A673 (cell line): ENCODE data around the gene HEXIM2. TPM values are rescaled to one million over a fixed set of nuclear protein-coding genes. Genes with fewer than 3 reads are reported as not detected.

Experiments used
- BruUV-seq: library from RNA; stranded (reverse); fragments of 400-500 nt; replicated peaks from 2 replicates; lab custom pipeline; 2021; lab: Mats Ljungman, UMichigan
- CTCF ChIA-PET: fragments of 300-600 bp; sonication (Branson Sonifier 250); formaldehyde crosslinking; loops from one replicate; lab custom pipeline; 2022; ENCODE audit warnings: antibody characterized with exemption; lab: Charles Lee
- POLR2A ChIA-PET: fragments of 300-600 bp; sonication (Branson Sonifier 250); formaldehyde crosslinking; loops from one replicate; lab custom pipeline; 2022; ENCODE audit warnings: antibody characterized with exemption; ENCODE audit not compliant: low non-redundant PET; lab: Charles Lee
- DNase-seq: peaks from one replicate; pipeline ENCODE4 v3.0.0-alpha.2; 2015; ENCODE audit warnings: low spot score
- H3K27ac ChIP-seq: fragments of 200-600 bp; sonication (generic); 2 replicates; pipeline ENCODE4 v1.5.1; 2016; ENCODE audit warnings: mixed run types, low read depth, mild to moderate bottlenecking, mixed read lengths, antibody characterized with exemption, low read length; ENCODE audit not compliant: poor library complexity, severe bottlenecking
- H3K27me3 ChIP-seq: fragments of 200-600 bp; sonication (generic); replicated peaks from 2 replicates; pipeline ENCODE4 v1.6.1; 2017; ENCODE audit warnings: mixed run types, low read depth, mild to moderate bottlenecking, mixed read lengths, antibody characterized with exemption, low read length; ENCODE audit not compliant: insufficient read depth, poor library complexity
- H3K36me3 ChIP-seq: fragments of 200-600 bp; sonication (generic); 2 replicates; pipeline ENCODE4 v1.6.1; 2016; ENCODE audit warnings: mixed run types, mild to moderate bottlenecking, mixed read lengths, antibody characterized with exemption, low read length; ENCODE audit not compliant: insufficient read depth, poor library complexity, severe bottlenecking
- H3K4me1 ChIP-seq: fragments of 200-600 bp; sonication (generic); 2 replicates; pipeline ENCODE4 v1.6.1; 2017; ENCODE audit warnings: mixed run types, mild to moderate bottlenecking, mixed read lengths, antibody characterized with exemption, low read length; ENCODE audit not compliant: insufficient read depth, poor library complexity, severe bottlenecking
- H3K4me3 ChIP-seq: fragments of 200-600 bp; sonication (generic); 2 replicates; pipeline ENCODE4 v1.5.1; 2016; ENCODE audit warnings: low read depth, mixed run types, mild to moderate bottlenecking, mixed read lengths, low read length; ENCODE audit not compliant: poor library complexity, severe bottlenecking
- H3K9me3 ChIP-seq: fragments of 200-600 bp; sonication (generic); 2 replicates; pipeline ENCODE4 v1.6.1; 2016; ENCODE audit warnings: mixed run types, low read depth, mild to moderate bottlenecking, mixed read lengths, antibody characterized with exemption, low read length; ENCODE audit not compliant: poor library complexity, severe bottlenecking
- CTCF ChIP-seq: fragments of 300-800, 200-600 bp; sonication (generic); conservative IDR thresholded peaks from 2 replicates; pipeline ENCODE4 v1.5.1; 2017; ENCODE audit warnings: low read depth, mild to moderate bottlenecking, antibody characterized with exemption, low read length, moderate library complexity, mixed read lengths
- EZH2 ChIP-seq: fragments of 200-600 bp; sonication (generic); IDR thresholded peaks from 2 replicates; pipeline ENCODE4 v1.6.1; 2017; ENCODE audit warnings: borderline replicate concordance, low read depth, mild to moderate bottlenecking, mixed read lengths, antibody characterized with exemption, low read length; ENCODE audit not compliant: poor library complexity, severe bottlenecking
- intact Hi-C: fragments of 100-400 bp; cut with micrococcal nuclease; formaldehyde crosslinking; loops from one replicate; pipeline ENCODE4 v1.10.0; 2022; ENCODE audit not compliant: unreplicated experiment
- total RNA-seq: library from RNA; stranded (reverse); gene quantifications from 2 replicates; pipeline ENCODE4 v1.2.3, GENCODE V29; 2021

HEXIM2 gene
- total RNA-seq, 1 experiment from 2014 or later, result 4.8 TPM

- Histone ChIP-seq H3K4me3 (no peak overlapping the region), H3K9me3 (no peaks in the 10 kb centered on the region), H3K27ac (no peak overlapping the region), H3K27me3 (no peaks in the 10 kb centered on the region), H3K4me1 (no peaks in the 10 kb centered on the region), H3K36me3 (no peaks in the 10 kb centered on the region)
- no peak for TF ChIP-seq CTCF
- no peak for TF ChIP-seq EZH2
- BruUV-seq, result no TSS peak
- DNase-seq, result no peak
- POLR2A ChIA-PET, result no interaction called here
- intact Hi-C loops, result no loop called here
- CTCF ChIA-PET, result no interaction called here
These were observed 36.2 kb upstream of the HEXIM2 start for GRCh38 chr17:45125509-45125908.

- H3K4me1 ChIP-seq, result no peaks in the 10 kb centered on the region
- ChIA-PET CTCF (no interaction called here), POLR2A (no interaction called here)
- H3K4me3 ChIP-seq, result no peak overlapping the region
- no peaks in the 10 kb centered on the region for H3K36me3 ChIP-seq
- intact Hi-C loops, result no loop called here
- TF ChIP-seq EZH2 (no peak), CTCF (no peak)
- no peaks in the 10 kb centered on the region for H3K9me3 ChIP-seq
- DNase-seq, result no peak
- H3K27ac ChIP-seq, result no peak overlapping the region
- BruUV-seq, result no TSS peak
- no peaks in the 10 kb centered on the region for H3K27me3 ChIP-seq
These were observed 34.5 kb upstream of the HEXIM2 start for GRCh38 chr17:45127207-45127547.

GRCh38 chr17:45127548-45128300, 34.0 kb upstream of the HEXIM2 start:
- CTCF ChIA-PET, result no interaction called here
- POLR2A ChIA-PET, result no interaction called here
- DNase-seq, result no peak
- intact Hi-C loops, result no loop called here
- Histone ChIP-seq H3K36me3 (no peaks in the 10 kb centered on the region), H3K27ac (no peak overlapping the region), H3K9me3 (no peaks in the 10 kb centered on the region), H3K27me3 (no peaks in the 10 kb centered on the region), H3K4me1 (no peaks in the 10 kb centered on the region), H3K4me3 (no peak overlapping the region)
- no TSS peak for BruUV-seq
- TF ChIP-seq CTCF (no peak), EZH2 (no peak)
